GM19043 (cell line): ENCODE results near the gene GTPBP6.
"Not testable (repeated sequence)": the region's sequence is repeated elsewhere in the genome, so short reads cannot be mapped to it uniquely, and the experiment has no call there.

Experiments used
- ATAC-seq: cut with Tn5 transposase; IDR thresholded peaks from one replicate; pipeline ENCODE4 v1.9.1; 2021; ENCODE audit warnings: low read depth; ENCODE audit not compliant: unreplicated experiment

Gene GTPBP6

DNA sequence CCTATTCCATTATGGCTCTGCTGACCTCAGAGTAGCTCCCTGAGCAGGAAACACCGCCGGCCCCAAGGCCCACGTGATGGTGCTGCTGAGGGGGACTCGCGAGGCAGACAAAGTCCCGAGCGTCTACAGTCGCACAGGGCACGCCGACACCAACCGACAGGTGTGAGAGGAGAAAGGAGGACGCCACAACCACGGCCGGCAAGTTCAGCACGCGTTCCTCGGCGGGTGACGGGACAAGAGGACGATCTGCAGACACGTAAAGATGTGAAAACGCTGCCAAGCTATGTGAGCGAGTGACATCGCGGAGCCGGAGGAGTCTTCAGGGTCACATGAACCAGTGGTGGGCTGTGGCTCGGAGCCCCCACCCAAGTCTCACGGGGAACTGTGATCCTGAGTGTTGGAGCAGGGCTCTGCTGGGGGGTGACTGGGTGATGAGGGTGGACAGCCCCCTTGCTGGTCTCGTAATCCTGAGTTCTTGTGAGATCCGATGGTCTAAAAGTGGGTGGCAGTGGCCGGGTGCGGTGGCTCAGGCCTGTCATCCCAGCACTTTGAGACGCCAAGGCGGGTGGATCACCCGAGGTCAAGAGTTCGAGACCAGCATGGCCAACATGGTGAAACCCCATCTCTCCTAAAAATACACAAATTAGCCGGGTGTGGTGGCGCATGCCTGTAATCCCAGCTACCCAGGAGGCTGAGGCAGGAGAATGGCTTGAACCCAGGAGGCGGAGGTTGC is 34.2 kb upstream of the GTPBP6 start:
- no peak for ATAC-seq

DNA sequence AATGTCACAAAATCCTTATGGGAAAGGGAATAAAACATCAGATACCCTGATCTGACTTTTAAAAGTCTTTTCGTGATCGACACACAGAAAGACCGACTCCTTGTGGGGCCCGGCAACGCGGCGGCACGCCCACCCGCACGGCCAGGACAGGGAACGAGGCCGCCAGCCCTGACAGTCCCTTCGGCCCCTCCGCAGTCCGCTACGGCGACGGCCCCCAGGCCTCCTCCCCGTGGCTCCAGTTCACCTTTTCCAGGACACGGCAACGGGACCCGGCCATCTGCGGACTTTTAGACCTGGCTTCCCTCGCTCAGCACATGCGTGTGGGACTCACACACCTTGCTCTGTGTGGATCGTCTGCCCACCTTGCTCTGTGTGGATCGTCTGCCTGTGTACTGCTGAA is 33.6 kb upstream of the GTPBP6 start:
- no peak for ATAC-seq

DNA sequence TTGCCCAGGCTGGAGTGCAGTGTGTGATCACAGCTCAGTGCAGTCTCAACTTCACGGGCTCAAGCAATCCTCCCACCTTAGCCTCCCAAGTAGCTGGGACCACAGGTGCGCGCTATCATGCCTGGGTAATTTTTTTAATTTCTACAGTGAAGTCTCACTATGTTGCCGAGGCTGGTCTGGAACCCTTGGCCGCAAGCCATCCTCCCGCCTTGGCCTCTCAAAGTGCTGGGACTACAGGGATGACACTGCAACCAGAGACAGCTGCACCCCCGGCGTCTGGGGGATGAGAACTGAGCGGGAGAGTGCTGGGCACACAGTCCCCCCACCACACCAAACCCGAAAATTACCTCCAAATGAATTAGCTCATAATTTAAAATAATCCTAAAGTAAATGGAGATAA is 33.1 kb upstream of the GTPBP6 start:
- ATAC-seq, result no peak

DNA sequence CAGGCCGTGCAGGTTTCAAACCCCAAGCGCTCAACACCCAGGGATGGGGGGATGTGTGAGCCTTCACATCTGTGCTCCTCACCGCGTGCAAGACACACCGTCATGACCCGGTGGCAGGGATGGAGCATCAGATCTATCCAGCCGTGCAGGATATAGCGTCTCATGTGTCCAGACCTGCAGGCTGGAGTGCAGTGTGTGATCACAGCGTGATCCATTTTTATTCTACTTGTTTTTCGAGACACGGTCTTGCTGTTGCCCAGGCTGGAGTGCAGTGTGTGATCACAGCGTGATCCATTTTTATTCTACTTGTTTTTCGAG is 32.7 kb upstream of the GTPBP6 start:
- not testable (repeated sequence) for ATAC-seq

DNA sequence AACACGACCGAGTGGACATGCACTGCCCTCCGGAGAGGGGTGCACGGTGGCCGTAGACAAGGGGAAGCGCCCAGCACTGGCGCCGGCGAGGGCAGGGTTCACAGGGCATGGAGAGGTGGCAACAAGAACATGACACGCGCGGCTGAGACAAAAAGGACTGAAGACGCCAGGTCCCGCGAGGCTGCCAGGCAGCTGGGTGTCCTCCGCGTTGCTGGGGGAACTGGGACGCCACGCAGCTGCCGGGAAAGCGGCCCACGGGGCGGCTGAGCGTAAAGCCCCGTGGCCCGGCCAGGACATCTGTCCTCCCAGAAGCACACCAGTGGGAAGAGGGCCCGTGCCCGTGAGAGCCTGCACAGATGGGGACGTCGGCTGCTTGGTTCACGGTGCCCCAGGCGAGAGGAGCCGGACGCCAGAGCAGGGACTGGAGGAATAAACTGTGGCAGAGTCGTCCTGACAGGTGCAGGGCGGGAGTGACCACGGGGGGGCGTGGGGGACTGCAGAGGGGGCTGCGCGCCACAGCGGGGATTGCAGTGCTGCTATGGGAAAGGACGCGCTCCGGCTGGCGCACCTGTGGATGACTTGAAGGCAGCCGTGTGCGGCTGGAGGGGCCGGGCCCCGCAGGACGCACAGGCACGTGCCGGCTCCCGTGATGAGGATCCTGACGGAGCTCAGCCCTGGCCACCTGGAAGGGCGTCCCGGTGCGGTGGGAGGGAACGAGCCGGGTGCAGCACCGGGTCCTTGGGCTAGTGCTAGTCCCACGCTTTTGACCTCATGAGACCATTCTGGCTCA is 32.1 kb upstream of the GTPBP6 start:
- no peak for ATAC-seq

DNA sequence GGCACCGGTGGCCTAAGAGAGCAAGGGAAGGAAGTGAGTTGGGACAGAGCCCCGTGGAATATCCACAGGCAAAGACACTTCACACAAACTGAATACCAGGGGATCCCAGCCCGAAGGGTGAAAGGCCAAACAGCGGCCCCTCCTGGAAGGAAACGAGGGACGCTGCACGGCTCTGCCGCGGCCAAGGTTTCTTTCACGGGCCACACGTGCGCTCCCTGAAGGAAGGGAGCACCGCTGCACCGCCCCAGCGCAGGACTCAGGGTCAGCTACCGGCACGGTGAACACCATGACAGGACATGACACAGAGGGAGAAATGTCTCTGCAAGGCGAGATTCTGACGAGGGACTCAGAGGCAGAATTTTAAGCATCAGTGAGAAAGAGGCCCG is 31.5 kb upstream of the GTPBP6 start:
- ATAC-seq, result no peak

DNA sequence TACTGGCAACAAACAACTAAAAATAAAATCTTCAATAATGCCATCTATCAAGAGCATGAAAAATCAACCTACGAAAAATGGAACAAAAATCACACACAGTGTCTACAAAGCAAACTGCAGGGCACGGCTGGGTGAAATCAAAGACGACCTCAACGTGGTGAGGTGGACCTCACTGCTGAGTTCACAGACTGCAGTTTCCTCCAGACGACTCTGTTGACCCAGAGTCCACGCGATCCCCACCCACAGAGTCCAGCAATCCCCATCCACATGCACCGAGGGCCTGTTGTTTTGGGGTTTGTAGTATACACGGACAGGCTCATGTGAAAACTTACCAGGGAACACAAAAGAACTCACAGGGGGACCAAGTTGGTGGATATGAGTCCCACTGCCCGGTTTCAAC is 31.1 kb upstream of the GTPBP6 start:
- ATAC-seq, result no peak

DNA sequence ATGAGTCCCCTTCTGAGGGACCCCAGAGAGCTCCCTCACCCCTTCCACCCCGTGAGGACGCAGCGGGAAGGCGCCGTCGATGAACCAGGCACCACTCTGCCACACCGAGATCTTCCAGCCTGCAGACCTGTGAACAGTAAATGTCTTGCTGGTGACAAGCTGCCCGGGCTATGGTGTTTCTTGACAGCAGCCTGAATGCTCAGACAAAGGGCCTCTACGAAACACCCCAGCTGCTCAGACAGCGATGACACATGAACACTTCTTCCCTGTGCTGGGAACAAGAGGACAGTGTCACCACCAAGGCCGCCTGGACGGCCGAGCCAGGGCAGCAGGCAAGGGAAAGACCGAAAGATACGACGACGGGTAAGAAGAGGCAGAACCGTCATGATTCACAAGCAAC is 30.6 kb upstream of the GTPBP6 start:
- no peak for ATAC-seq

DNA sequence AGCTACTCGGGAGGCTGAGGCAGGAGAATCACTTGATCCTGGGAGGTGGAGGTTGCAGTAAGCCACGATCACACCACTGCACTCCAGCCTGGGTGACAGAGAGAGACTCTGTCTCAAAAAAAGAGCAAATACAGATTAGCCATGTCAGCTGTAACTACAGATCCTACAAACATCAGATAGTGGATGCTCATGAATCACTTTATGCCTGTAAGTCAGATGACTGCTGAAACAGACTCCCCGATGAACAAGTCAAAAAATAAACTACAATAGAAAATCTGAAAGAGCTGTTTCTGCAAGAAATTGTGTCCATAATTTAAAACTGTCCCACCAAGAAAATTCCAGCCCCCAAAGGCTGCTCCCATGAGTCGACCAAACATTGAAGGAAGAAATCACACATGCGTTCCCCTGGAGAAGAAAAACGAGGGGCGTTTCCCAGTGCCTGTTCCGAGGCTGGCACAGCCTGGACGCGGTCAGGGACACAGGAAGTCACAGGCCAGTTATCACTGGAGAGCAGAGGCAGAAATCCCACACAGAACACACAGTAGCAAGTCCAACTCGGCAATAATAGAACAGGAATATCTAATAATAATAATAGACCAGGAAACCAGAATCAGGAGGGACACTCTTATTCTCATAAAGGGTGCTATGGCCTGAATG is 30.0 kb upstream of the GTPBP6 start:
- ATAC-seq, result no peak

DNA sequence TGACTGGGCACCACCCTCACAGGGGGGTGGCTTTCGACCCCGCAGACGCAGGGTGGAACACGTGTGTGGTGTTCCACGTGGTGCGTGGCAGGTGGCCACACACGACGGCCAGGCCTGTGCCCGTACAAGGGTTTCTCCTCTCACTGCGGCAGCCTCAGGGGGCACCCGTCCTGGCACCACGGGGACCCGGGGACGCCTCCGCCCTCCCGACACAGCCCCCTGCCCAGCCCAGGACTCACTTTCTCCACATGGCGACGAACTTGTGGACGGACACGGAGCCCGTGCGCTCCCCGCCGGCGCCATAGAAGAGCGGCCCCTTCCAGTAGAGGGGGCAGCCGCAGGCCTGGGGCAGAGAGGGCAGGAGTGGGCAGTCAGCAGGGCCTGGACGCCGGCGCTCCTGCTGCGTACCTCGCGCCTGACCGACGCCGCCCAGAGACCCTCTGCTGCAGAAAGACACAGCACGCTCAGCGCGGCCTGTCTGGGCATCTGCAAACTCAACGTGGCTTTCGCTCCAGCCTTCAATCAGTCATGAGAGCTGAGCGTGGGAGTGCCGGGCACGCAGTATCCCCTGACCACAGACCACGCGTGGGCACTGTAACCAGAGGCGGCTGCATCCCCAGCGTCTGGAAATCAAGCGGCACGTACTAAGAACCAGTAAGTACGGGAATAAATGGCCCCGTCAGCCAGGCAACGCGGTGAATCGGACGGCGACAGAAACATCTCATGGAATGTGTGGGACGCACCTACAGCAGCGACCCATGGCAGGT is 28.9 kb upstream of the GTPBP6 start:
- no peak for ATAC-seq

- ATAC-seq, result no peak
Measured at GRCh38 chrX:346034-346813, 27.6 kb upstream of the GTPBP6 start.

- ATAC-seq, result no peak
Measured at GRCh38 chrX:345020-345925, 26.7 kb upstream of the GTPBP6 start.

- no peak for ATAC-seq
Measured at GRCh38 chrX:344371-344901, 25.8 kb upstream of the GTPBP6 start.

GRCh38 chrX:341541-342101 is 23.0 kb upstream of the GTPBP6 start:
- no peak for ATAC-seq

GRCh38 chrX:340641-341423 is 22.2 kb upstream of the GTPBP6 start:
- ATAC-seq, result no peak

DNA sequence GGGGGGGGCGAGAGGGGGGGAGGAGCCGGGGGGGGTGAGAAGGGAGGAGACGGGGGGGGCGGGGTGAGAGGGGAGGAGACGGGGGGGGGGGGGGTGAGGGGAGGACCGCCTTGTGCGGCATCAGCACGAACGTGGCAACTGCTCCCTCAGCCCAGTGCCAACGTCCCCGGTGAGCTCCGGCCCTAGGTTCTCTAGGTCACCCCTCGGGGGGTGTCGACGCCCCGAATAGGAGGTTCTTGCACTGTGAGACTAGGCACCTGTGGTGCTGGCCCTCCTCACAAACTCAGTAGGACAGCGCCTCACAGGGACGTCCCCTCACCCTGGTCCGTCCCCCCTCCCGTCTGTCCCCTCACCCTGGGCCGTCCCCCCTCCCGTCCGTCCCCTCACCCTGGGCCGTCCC is 21.5 kb upstream of the GTPBP6 start:
- ATAC-seq, result no peak

DNA sequence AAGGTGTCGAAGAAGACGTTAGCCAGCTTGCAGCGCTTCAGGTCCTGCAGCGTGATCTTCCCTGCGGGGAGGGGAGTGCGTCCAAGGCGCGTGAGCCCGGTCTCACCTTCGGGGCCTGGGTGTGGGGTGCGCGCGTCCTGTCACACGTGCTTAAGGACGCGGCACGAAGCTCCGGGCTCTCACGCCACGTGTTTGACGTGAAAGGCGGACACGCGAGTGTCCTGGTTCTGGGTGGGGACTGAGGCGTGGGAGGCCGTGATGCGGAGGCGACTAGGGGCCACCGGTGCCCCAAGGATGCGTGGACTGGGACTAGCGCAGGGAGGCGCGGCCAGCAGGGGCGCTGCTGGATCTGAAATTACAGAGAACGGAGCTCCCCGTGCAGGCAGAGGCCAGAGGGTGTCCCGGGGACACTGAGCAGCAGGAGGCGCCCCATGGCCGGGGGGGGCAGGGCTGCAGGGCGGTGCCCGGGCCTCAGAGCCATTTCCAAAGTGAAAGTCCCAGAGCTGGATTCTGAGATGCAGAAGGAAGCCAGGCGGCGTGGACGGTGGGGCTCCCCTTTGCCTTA is 20.3 kb upstream of the GTPBP6 start:
- ATAC-seq, result no peak
